ENCODE data around the gene ZC3H18.

Gene ZC3H18
- 94.8 to 107 (median 97.6) reads per million in 3 donors for total RNA-seq

- peaks cover 18% of the 10 kb centered on the region for H3K4me1 ChIP-seq (ENCODE audit: control insufficient read depth, insufficient read depth, low read length, poor library complexity, severe bottlenecking)
- peaks cover 1% of the 10 kb centered on the region for H3K36me3 ChIP-seq (ENCODE audit: control insufficient read depth, insufficient read depth, low read length)
- peak; percentile 95 to 97 (median 96) for DNase-seq
- H3K9me3 ChIP-seq (ENCODE audit: control insufficient read depth, low read length), result no peaks in the 10 kb centered on the region
- peak within 1 kb of the TSS; percentile 77 for H3K27ac ChIP-seq (ENCODE audit: insufficient read depth, low read length, poor library complexity, severe bottlenecking)
- no peaks in the 10 kb centered on the region for H3K27me3 ChIP-seq (replicated peaks; ENCODE audit: control insufficient read depth, insufficient read depth, low read length, poor library complexity, severe bottlenecking)
- H3K4me3 ChIP-seq (ENCODE audit: insufficient read depth, low read depth, low read length, poor library complexity, severe bottlenecking), result peak within 1 kb of the TSS; percentile 74
Observed at GRCh38 chr16:88569985-88570690, at the start of gene ZC3H18. ZC3H18 (plus strand) TSS chr16:88570403; CDS start chr16:88577124, 6,721 bp downstream.

- no peak overlapping the region for H3K4me3 ChIP-seq (ENCODE audit: insufficient read depth, low read depth, low read length, poor library complexity, severe bottlenecking)
- no peak overlapping the region for H3K27ac ChIP-seq (ENCODE audit: insufficient read depth, low read length, poor library complexity, severe bottlenecking)
Observed at GRCh38 chr16:88521674-88522073, 48.5 kb upstream of the ZC3H18 start.

GRCh38 chr16:88522276-88522949 lies 47.8 kb upstream of the ZC3H18 start:
- Histone ChIP-seq H3K4me3 (ENCODE audit: insufficient read depth, low read depth, low read length, poor library complexity, severe bottlenecking) (no peak overlapping the region), H3K36me3 (ENCODE audit: control insufficient read depth, insufficient read depth, low read length) (no peaks in the 10 kb centered on the region), H3K4me1 (ENCODE audit: control insufficient read depth, insufficient read depth, low read length, poor library complexity, severe bottlenecking) (no peaks in the 10 kb centered on the region), H3K27ac (ENCODE audit: insufficient read depth, low read length, poor library complexity, severe bottlenecking) (no peak overlapping the region), H3K27me3 (replicated peaks; ENCODE audit: control insufficient read depth, insufficient read depth, low read length, poor library complexity, severe bottlenecking) (no peaks in the 10 kb centered on the region), H3K9me3 (ENCODE audit: control insufficient read depth, low read length) (no peaks in the 10 kb centered on the region)
- DNase-seq, result no peak

More at GRCh38 chr16:88521674-88522073, 48.5 kb upstream of the ZC3H18 start:
- no peaks in the 10 kb centered on the region for H3K9me3 ChIP-seq (ENCODE audit: control insufficient read depth, low read length)
- H3K4me1 ChIP-seq (ENCODE audit: control insufficient read depth, insufficient read depth, low read length, poor library complexity, severe bottlenecking), result no peaks in the 10 kb centered on the region
- no peaks in the 10 kb centered on the region for H3K27me3 ChIP-seq (replicated peaks; ENCODE audit: control insufficient read depth, insufficient read depth, low read length, poor library complexity, severe bottlenecking)
- no peaks in the 10 kb centered on the region for H3K36me3 ChIP-seq (ENCODE audit: control insufficient read depth, insufficient read depth, low read length)
- DNase-seq, result no peak

GRCh38 chr16:88523309-88524161 lies 46.7 kb upstream of the ZC3H18 start:
- Histone ChIP-seq H3K9me3 (ENCODE audit: control insufficient read depth, low read length) (no peaks in the 10 kb centered on the region), H3K27me3 (replicated peaks; ENCODE audit: control insufficient read depth, insufficient read depth, low read length, poor library complexity, severe bottlenecking) (no peaks in the 10 kb centered on the region), H3K36me3 (ENCODE audit: control insufficient read depth, insufficient read depth, low read length) (no peaks in the 10 kb centered on the region), H3K27ac (ENCODE audit: insufficient read depth, low read length, poor library complexity, severe bottlenecking) (no peak overlapping the region), H3K4me3 (ENCODE audit: insufficient read depth, low read depth, low read length, poor library complexity, severe bottlenecking) (no peak overlapping the region), H3K4me1 (ENCODE audit: control insufficient read depth, insufficient read depth, low read length, poor library complexity, severe bottlenecking) (no peaks in the 10 kb centered on the region)
- DNase-seq, result no peak

DNA sequence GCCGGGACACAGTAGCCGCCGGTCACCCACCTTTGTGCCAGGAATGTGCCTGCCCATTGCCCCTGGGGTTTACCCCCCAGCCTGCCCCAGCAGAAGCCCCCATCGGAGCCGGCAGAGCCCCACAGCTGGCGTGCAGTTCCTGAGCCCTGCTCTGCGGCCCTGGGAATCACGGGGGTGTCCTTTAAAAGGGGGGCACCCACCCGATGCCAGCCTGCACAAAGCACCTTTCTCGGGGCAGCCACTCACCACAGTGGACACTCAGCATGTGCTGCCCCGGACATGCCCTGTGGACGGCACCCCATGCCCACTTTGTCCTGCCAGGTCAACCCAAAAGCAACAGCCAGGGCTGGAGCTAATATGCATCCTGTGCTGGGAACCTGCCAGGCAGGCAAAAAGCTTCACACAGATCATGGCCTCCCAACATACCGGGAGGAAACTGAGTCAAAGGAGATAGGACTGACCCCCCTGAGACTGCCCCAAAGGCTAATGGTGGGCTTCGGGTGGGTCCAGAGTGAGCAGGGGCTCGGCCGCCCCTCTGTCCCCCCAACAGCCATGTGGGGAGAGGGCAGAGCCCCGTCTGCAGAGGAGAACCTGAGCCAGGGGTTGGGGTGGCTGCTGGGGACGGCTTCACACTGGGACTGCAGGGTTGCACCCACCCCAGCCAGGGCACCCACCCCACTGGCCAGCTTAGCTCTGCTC lies 45.8 kb upstream of the ZC3H18 start:
- no peaks in the 10 kb centered on the region for H3K36me3 ChIP-seq (ENCODE audit: control insufficient read depth, insufficient read depth, low read length)
- H3K4me3 ChIP-seq (ENCODE audit: insufficient read depth, low read depth, low read length, poor library complexity, severe bottlenecking), result no peak overlapping the region
- no peak for DNase-seq
- H3K27ac ChIP-seq (ENCODE audit: insufficient read depth, low read length, poor library complexity, severe bottlenecking), result no peak overlapping the region
- H3K9me3 ChIP-seq (ENCODE audit: control insufficient read depth, low read length), result no peaks in the 10 kb centered on the region
- H3K4me1 ChIP-seq (ENCODE audit: control insufficient read depth, insufficient read depth, low read length, poor library complexity, severe bottlenecking), result no peaks in the 10 kb centered on the region
- no peaks in the 10 kb centered on the region for H3K27me3 ChIP-seq (replicated peaks; ENCODE audit: control insufficient read depth, insufficient read depth, low read length, poor library complexity, severe bottlenecking)

DNA sequence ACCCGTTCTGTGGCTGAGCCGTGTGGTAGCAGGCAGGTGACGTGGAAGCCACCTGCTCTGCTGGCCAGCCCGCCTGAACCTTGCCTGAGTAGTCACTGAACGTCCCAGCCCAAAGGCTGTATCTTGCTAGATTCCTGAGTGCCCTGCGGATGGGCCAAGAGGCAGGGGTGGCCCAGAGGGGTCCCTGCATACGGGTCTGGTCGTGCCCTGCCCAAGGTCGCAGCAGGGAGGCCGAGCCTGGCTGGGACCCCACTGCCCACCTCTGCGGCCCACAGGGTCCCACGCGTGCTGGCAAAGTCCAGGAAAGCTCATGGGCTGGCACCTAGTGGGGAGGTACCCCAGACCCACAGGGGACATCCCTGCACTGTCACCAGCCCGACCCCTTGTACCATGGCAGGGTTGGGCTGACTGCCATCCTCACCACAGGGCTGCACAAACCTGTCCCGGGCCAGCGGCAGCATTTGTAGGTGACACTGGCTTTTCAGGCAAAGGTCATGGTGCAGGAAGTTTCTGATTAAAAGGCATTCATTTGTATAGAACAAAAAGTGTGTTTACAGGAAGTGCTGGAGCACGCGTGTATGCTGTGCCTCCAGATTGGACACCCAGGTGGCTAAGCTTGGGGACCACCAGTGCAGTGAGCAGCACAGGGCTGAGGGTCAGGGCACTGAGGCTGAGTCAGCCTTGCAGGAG lies 45.1 kb upstream of the ZC3H18 start:
- Histone ChIP-seq H3K27me3 (replicated peaks; ENCODE audit: control insufficient read depth, insufficient read depth, low read length, poor library complexity, severe bottlenecking) (no peaks in the 10 kb centered on the region), H3K4me3 (ENCODE audit: insufficient read depth, low read depth, low read length, poor library complexity, severe bottlenecking) (no peak overlapping the region), H3K4me1 (ENCODE audit: control insufficient read depth, insufficient read depth, low read length, poor library complexity, severe bottlenecking) (no peaks in the 10 kb centered on the region), H3K9me3 (ENCODE audit: control insufficient read depth, low read length) (no peaks in the 10 kb centered on the region), H3K27ac (ENCODE audit: insufficient read depth, low read length, poor library complexity, severe bottlenecking) (no peak overlapping the region), H3K36me3 (ENCODE audit: control insufficient read depth, insufficient read depth, low read length) (no peaks in the 10 kb centered on the region)
- no peak for DNase-seq

DNA sequence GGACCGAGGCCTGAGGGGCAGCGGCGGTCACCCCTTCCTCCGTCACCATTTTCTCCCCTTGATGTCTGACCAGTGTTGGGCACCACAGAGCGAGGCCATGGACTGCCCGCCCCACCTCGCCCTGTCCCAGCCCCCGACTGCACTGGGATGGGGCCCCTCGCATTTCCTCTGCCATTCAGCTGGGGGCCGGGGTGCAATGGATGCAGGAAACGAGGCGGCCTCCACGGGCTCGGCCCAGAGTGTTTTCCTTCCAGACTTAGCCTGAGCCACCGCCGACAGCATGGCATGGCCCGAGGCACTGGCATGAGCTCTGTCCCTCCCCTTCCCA lies 44.6 kb upstream of the ZC3H18 start:
- DNase-seq, result no peak
- Histone ChIP-seq H3K27ac (ENCODE audit: insufficient read depth, low read length, poor library complexity, severe bottlenecking) (no peak overlapping the region), H3K36me3 (ENCODE audit: control insufficient read depth, insufficient read depth, low read length) (no peaks in the 10 kb centered on the region), H3K4me3 (ENCODE audit: insufficient read depth, low read depth, low read length, poor library complexity, severe bottlenecking) (no peak overlapping the region), H3K4me1 (ENCODE audit: control insufficient read depth, insufficient read depth, low read length, poor library complexity, severe bottlenecking) (no peaks in the 10 kb centered on the region), H3K27me3 (replicated peaks; ENCODE audit: control insufficient read depth, insufficient read depth, low read length, poor library complexity, severe bottlenecking) (no peaks in the 10 kb centered on the region), H3K9me3 (ENCODE audit: control insufficient read depth, low read length) (no peaks in the 10 kb centered on the region)

DNA sequence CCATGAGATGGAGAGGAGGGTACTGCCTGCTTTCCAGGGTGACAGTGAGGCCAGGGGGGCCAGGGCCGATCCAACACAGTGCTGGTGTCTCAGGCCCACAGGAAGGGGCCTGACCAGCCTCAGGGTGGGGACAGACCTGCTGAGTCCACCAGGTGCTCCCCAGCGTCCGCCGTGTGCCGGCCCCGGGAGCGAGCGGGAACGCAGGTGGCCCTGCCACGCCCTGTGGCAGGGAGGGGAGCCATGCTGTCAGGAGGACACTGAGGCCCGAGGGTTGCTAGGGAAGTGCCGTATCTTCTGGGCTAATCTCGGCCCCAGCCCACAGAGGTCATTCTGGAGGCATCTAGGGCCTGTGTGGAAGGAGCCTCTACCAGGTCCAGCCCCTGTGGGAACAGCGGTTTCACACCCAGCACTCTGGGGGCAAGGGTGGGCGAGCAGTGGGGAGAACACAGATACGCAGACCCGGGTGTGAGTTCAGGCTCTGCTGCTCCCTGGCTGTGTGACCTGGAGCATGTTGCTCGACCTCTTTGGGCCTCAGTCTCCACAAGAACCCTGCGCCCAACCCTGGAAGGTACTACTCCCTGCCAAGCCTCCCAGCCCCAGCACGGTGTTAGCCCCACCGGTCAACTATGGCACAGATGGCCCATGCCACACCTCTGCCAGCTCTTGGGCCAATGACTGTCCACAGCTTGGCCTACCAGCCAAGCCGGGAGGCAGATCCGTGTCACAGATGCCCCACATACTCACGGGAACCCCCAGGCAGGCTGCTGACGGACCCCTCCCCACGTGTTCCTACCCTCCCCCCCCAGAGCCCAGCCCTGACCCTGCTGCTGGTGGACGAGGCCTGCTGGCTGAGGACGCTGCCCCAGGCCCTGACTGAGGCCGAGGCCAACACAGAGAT lies 43.9 kb upstream of the ZC3H18 start:
- H3K9me3 ChIP-seq (ENCODE audit: control insufficient read depth, low read length), result no peaks in the 10 kb centered on the region
- no peak for DNase-seq
- no peaks in the 10 kb centered on the region for H3K27me3 ChIP-seq (replicated peaks; ENCODE audit: control insufficient read depth, insufficient read depth, low read length, poor library complexity, severe bottlenecking)
- no peaks in the 10 kb centered on the region for H3K36me3 ChIP-seq (ENCODE audit: control insufficient read depth, insufficient read depth, low read length)
- no peaks in the 10 kb centered on the region for H3K4me1 ChIP-seq (ENCODE audit: control insufficient read depth, insufficient read depth, low read length, poor library complexity, severe bottlenecking)
- H3K27ac ChIP-seq (ENCODE audit: insufficient read depth, low read length, poor library complexity, severe bottlenecking), result no peak overlapping the region
- no peak overlapping the region for H3K4me3 ChIP-seq (ENCODE audit: insufficient read depth, low read depth, low read length, poor library complexity, severe bottlenecking)

DNA sequence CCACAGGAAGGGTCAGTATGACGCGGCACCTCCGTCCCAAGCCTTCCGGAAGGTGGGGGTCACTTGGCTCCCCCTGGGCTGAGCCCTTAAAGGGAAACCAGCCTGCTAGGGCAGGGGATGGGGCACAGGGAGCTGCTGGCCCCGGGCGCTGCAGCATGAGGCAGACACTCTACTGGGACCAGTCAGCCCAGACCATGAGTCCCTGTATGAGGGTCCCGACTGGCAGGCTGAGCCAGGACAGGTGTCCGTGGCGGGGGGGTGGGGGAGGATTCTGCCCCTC lies 43.4 kb upstream of the ZC3H18 start:
- Histone ChIP-seq H3K4me3 (ENCODE audit: insufficient read depth, low read depth, low read length, poor library complexity, severe bottlenecking) (no peak overlapping the region), H3K4me1 (ENCODE audit: control insufficient read depth, insufficient read depth, low read length, poor library complexity, severe bottlenecking) (no peaks in the 10 kb centered on the region), H3K9me3 (ENCODE audit: control insufficient read depth, low read length) (no peaks in the 10 kb centered on the region), H3K36me3 (ENCODE audit: control insufficient read depth, insufficient read depth, low read length) (no peaks in the 10 kb centered on the region), H3K27ac (ENCODE audit: insufficient read depth, low read length, poor library complexity, severe bottlenecking) (no peak overlapping the region), H3K27me3 (replicated peaks; ENCODE audit: control insufficient read depth, insufficient read depth, low read length, poor library complexity, severe bottlenecking) (no peaks in the 10 kb centered on the region)
- no peak for DNase-seq

Measured in effector memory CD4-positive, alpha-beta T cell (primary cell).